HG02943 (cell line): Measurements from ENCODE around the gene TAS1R3.

Experiments used
- ATAC-seq: cut with Tn5 transposase; IDR thresholded peaks from one replicate; pipeline ENCODE4 v1.9.1; 2021; ENCODE audit warnings: mild to moderate bottlenecking, low read depth, moderate library complexity; ENCODE audit not compliant: unreplicated experiment

TAS1R3 gene

GRCh38 chr1:1335792-1336248, 4.7 kb downstream of the TAS1R3 start:
- ATAC-seq = no peak

GRCh38 chr1:1336446-1336845, 5.4 kb downstream of the TAS1R3 start:
- no peak for ATAC-seq

- ATAC-seq = no peak
Observed at GRCh38 chr1:1336931-1337792, 6.1 kb downstream of the TAS1R3 start.

GRCh38 chr1:1337793-1338147, 6.7 kb downstream of the TAS1R3 start:
- no peak for ATAC-seq

- no peak for ATAC-seq
Observed at GRCh38 chr1:1338278-1338677, 7.2 kb downstream of the TAS1R3 start.

- no peak for ATAC-seq
Observed at GRCh38 chr1:1340185-1340584, 9.1 kb downstream of the TAS1R3 start.

GRCh38 chr1:1340791-1341548, 9.9 kb downstream of the TAS1R3 start:
- ATAC-seq = no peak

GRCh38 chr1:1341549-1342021, 10.5 kb downstream of the TAS1R3 start:
- no peak for ATAC-seq

- no peak for ATAC-seq
Observed at GRCh38 chr1:1342061-1342562, 11.0 kb downstream of the TAS1R3 start.

- no peak for ATAC-seq
Observed at GRCh38 chr1:1342584-1343115, 11.6 kb downstream of the TAS1R3 start.

GRCh38 chr1:1343811-1344421, 12.8 kb downstream of the TAS1R3 start:
- no peak for ATAC-seq

GRCh38 chr1:1344655-1345361, 13.7 kb downstream of the TAS1R3 start:
- no peak for ATAC-seq

GRCh38 chr1:1345384-1345783, 14.3 kb downstream of the TAS1R3 start:
- no peak for ATAC-seq

- ATAC-seq = no peak
Observed at GRCh38 chr1:1345860-1346500, 14.9 kb downstream of the TAS1R3 start.

GRCh38 chr1:1346501-1346890, 15.4 kb downstream of the TAS1R3 start:
- ATAC-seq = no peak

- ATAC-seq = no peak
Observed at GRCh38 chr1:1347026-1347595, 16.0 kb downstream of the TAS1R3 start.

GRCh38 chr1:1347663-1348419, 16.8 kb downstream of the TAS1R3 start:
- no peak for ATAC-seq

GRCh38 chr1:1348420-1349255, 17.6 kb downstream of the TAS1R3 start:
- ATAC-seq = no peak
